ENCODE results near the gene CFAP161. TPM values are rescaled to one million over a fixed set of nuclear protein-coding genes. Genes with fewer than 3 reads are reported as not detected.

The CFAP161 gene
- total and polyA plus RNA-seq, 9 donors = 0.15 to 6.0 (median 0.58) TPM; not detected in 1

DNA sequence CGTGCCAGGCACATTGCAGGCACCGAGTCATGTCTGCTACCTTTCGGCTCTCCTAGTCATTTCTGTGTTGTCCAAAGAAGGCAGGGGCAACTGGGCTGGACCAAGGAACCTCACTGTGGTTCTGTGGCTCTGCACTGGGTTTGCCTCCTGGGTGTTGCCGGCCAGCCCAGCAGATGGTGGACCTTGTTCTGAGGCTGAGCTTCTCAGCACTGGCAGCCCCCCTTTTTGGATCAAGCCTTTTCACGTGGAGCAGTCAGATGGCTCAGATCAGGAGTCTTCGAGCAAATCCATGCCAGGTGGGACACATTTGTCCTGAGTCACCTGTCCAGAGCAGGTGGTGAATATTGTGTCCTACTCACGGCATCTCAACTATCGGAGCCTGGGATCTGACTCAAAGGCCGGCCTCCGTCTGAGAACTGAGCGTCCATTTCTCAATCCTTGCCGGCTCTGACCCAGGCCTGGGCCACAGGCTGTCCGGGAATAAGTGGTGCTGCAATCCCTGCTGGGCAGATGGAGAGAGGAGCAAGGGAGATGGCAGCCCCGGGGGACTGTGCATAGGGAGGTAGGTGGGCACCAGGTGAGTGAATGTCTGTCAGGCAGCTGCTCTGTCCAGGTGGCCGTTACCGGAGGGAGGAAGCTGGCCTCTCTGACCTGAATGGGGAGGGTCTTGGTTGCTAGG is 62.6 kb downstream of the CFAP161 start, which contains the start of gene IL16:
Gene IL16 (plus strand): TSS at position 304 of the 679 bp plus-strand sequence. CDS start 28,521 bp downstream, outside the sequence.
- intact Hi-C loops (cut with DNase I) = loop anchor here in 1 of 4 donors (10.0 kb wide), 1 partner anchor 58 kb away; no protein-coding TSS in a partner anchor
- H3K27ac ChIP-seq = no peak within 1 kb of the TSS
- TF ChIP-seq POLR2A (IDR thresholded peaks at IDR 0.05) = no peak
- no peak for TF ChIP-seq EP300 (IDR thresholded peaks at IDR 0.05)
- TF ChIP-seq, protein P1, sequence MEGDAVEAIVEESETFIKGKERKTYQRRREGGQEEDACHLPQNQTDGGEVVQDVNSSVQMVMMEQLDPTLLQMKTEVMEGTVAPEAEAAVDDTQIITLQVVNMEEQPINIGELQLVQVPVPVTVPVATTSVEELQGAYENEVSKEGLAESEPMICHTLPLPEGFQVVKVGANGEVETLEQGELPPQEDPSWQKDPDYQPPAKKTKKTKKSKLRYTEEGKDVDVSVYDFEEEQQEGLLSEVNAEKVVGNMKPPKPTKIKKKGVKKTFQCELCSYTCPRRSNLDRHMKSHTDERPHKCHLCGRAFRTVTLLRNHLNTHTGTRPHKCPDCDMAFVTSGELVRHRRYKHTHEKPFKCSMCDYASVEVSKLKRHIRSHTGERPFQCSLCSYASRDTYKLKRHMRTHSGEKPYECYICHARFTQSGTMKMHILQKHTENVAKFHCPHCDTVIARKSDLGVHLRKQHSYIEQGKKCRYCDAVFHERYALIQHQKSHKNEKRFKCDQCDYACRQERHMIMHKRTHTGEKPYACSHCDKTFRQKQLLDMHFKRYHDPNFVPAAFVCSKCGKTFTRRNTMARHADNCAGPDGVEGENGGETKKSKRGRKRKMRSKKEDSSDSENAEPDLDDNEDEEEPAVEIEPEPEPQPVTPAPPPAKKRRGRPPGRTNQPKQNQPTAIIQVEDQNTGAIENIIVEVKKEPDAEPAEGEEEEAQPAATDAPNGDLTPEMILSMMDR (IDR thresholded peaks at IDR 0.05) = no peak

DNA sequence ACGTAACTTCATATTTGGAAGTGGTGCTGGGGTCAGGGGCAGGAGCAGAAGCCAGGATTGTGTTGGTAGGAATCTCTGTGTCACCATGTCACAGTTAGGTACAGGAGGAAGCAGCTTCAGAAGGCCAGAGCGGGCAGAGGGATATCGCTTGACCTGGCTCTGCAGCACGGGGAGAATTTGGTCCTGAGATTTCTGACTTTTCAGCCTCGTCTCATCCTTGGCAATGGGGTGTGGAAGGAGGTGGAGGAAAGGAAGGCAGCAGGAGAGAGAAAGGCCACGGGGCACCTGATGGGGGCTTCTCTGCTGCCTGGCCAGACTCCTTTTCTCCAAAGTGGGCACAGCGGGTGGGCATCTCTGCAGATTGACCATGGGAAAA is 63.2 kb downstream of the CFAP161 start:
- H3K27ac ChIP-seq = no peak overlapping the region
- no peaks in the 10 kb centered on the region for H3K9me3 ChIP-seq
- H3K4me1 ChIP-seq (ENCODE audit: insufficient read depth) = no peaks in the 10 kb centered on the region
- intact Hi-C loops (cut with DNase I) = loop anchor here in 1 of 4 donors (10.0 kb wide), 1 partner anchor 58 kb away; no protein-coding TSS in a partner anchor
- TF ChIP-seq EP300 (IDR thresholded peaks at IDR 0.05) (no peak), POLR2A (IDR thresholded peaks at IDR 0.05) (no peak)
- TF ChIP-seq, protein P1 (IDR thresholded peaks at IDR 0.05) = no peak
- no peaks in the 10 kb centered on the region for H3K36me3 ChIP-seq
- WGBS, 3 donors = 90 to 94% (median 92%) methylated on average over 7 of the region's 7 CpGs
- no peak for DNase-seq
- H3K27me3 ChIP-seq = no peaks in the 10 kb centered on the region
- no peak overlapping the region for H3K4me3 ChIP-seq

More for the DNA sequence above, 62.6 kb downstream of the CFAP161 start, which contains the start of gene IL16:
- Histone ChIP-seq H3K4me3 (no peak within 1 kb of the TSS), H3K9me3 (no peaks in the 10 kb centered on the region), H3K4me1 (ENCODE audit: insufficient read depth) (no peaks in the 10 kb centered on the region), H3K36me3 (no peaks in the 10 kb centered on the region), H3K27me3 (no peaks in the 10 kb centered on the region)
- 88 to 94% (median 89%) methylated on average over 14 to 16 of the region's 16 CpGs for WGBS, 3 donors
- no peak for DNase-seq

DNA sequence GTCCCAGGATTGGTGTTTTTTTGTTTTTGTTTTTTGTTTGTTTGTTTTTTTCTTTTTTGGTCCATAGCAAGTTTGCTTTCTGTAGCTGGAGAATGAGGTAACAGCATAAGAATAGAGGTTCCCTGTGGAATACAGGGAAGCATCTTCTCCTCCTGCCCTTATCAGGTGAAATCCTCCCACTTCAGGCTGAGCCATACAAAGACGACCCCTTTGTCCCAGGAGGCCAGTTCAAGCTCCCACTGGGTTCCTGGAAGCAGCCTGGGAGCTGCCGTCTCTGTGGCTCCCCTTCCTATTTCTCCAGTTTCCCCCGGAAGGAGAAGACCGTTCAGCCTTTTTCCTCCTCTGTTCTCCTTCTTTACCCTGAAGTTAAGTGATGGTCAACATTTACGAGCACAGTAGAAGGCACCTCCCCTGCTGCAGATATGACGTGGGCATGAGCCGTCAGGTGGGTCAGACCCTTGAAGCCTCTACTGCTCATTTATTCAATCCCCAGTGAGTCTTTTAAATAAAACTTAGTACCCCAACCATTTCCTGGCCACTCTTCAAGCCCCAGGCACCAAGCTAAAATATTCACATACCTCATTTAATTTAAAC is 63.7 kb downstream of the CFAP161 start:
- Histone ChIP-seq H3K4me1 (ENCODE audit: insufficient read depth) (no peaks in the 10 kb centered on the region), H3K27ac (no peak overlapping the region), H3K27me3 (no peaks in the 10 kb centered on the region), H3K9me3 (no peaks in the 10 kb centered on the region), H3K36me3 (no peaks in the 10 kb centered on the region), H3K4me3 (no peak overlapping the region)
- intact Hi-C loops (cut with DNase I) = loop anchor here in 1 of 4 donors (10.0 kb wide), 1 partner anchor 57 kb away; no protein-coding TSS in a partner anchor
- DNase-seq = no peak
- 78 to 89% (median 83%) methylated on average over 7 of the region's 7 CpGs for WGBS, 3 donors
- TF ChIP-seq EP300 (IDR thresholded peaks at IDR 0.05) = no peak
- TF ChIP-seq, protein P1 (IDR thresholded peaks at IDR 0.05) = no peak
- no peak for TF ChIP-seq POLR2A (IDR thresholded peaks at IDR 0.05)

Other genes starting within 250 kb of the CFAP161 start
- gene MESD, start 144.5 kb upstream of the CFAP161 start, total RNA-seq = 10 to 100 TPM; 20.7 to 34.2 (median 29.3) TPM
- 10 to 100 TPM; 18.0 to 34.8 TPM for gene MESD, start 144.5 kb upstream of the CFAP161 start, polyA plus RNA-seq
- 10 to 100 TPM in 5 of 7 donors, 1 to 10 TPM in 2; 8.6 to 15.2 (median 10.4) TPM for gene TLNRD1, start 133.3 kb upstream of the CFAP161 start, total RNA-seq
- gene TLNRD1, start 133.3 kb upstream of the CFAP161 start, polyA plus RNA-seq = 1 to 10 TPM; 4.2 to 4.8 TPM
- gene IL16, start 62.6 kb downstream of the CFAP161 start, total RNA-seq = 10 to 100 TPM in 1 of 7 donors, 1 to 10 TPM in 6; 1.8 to 11.6 (median 9.0) TPM
- gene IL16, start 62.6 kb downstream of the CFAP161 start, polyA plus RNA-seq = 10 to 100 TPM in 1 of 2 donors, 1 to 10 TPM in 1; 3.3 to 16.5 TPM
- 1 to 10 TPM; 3.8 to 8.6 (median 6.1) TPM for gene STARD5, start 189.9 kb downstream of the CFAP161 start, total RNA-seq
- gene STARD5, start 189.9 kb downstream of the CFAP161 start, polyA plus RNA-seq = 1 to 10 TPM; 6.3 to 9.4 TPM
- under 1 TPM in 2 of 7 donors, not detected in 5; 0.05 to 0.23 TPM for gene TMC3, start 239.9 kb downstream of the CFAP161 start, total RNA-seq
- gene TMC3, start 239.9 kb downstream of the CFAP161 start, polyA plus RNA-seq = not detected

Data from ovary (tissue), 9 donors.